IgD-negative memory B cell (primary cell): ENCODE data around the gene LYPLA2. TPM values are rescaled to one million over a fixed set of nuclear protein-coding genes. Genes with fewer than 3 reads are reported as not detected.
"Not testable (repeated sequence)": the region's sequence is repeated elsewhere in the genome, so short reads cannot be mapped to it uniquely, and the experiment has no call there.

ENCODE experiments used
- H3K27ac Mint-ChIP-seq, 3 donors: one replicate each; pipeline ENCODE4 v1.8.0; 2020 to 2022; ENCODE audit warnings: mild to moderate bottlenecking in 3 of 3, mixed read lengths in 3 of 3, moderate library complexity in 1 of 3
- H3K27me3 Mint-ChIP-seq: one replicate; pipeline ENCODE4 v1.8.0; 2021; ENCODE audit warnings: mixed read lengths
- H3K36me3 Mint-ChIP-seq: one replicate; pipeline ENCODE4 v1.8.0; 2020; ENCODE audit warnings: mild to moderate bottlenecking, mixed read lengths
- H3K4me1 Mint-ChIP-seq, 3 donors: one replicate each; pipeline ENCODE4 v1.8.0; 2020 to 2022; ENCODE audit warnings: mixed read lengths in 3 of 3, mild to moderate bottlenecking in 1 of 3
- H3K4me3 Mint-ChIP-seq, 4 donors: one replicate each; pipeline ENCODE4 v1.8.0; 2020 to 2022; ENCODE audit warnings: mild to moderate bottlenecking in 4 of 4, mixed read lengths in 4 of 4, moderate library complexity in 3 of 4
- H3K9me3 Mint-ChIP-seq, 3 donors: one replicate each; pipeline ENCODE4 v1.8.0; 2020 to 2021; ENCODE audit warnings: mixed read lengths in 3 of 3, mild to moderate bottlenecking in 1 of 3
- polyA plus RNA-seq: library from polyadenylated mRNA; unstranded; fragments of 300-500 nt; fragmentation: Illumina TruSeq; gene quantifications from one replicate; pipeline ENCODE4 v1.2.3, GENCODE V29; 2021

Gene LYPLA2
- polyA plus RNA-seq, 1 donor from 2014 or later = 96.5 TPM

GRCh38 chr1:23802809-23803342, 11.9 kb downstream of the LYPLA2 start:
- H3K27me3 Mint-ChIP-seq, H3K9me3 Mint-ChIP-seq, H3K36me3 Mint-ChIP-seq, H3K4me1 Mint-ChIP-seq: not testable (repeated sequence)
- Mint-ChIP-seq H3K4me3 (peak overlapping the region in 2 of 4 donors; percentile 69 to 74), H3K27ac (peak overlapping the region in 1 of 3 donors; percentile 85)

DNA sequence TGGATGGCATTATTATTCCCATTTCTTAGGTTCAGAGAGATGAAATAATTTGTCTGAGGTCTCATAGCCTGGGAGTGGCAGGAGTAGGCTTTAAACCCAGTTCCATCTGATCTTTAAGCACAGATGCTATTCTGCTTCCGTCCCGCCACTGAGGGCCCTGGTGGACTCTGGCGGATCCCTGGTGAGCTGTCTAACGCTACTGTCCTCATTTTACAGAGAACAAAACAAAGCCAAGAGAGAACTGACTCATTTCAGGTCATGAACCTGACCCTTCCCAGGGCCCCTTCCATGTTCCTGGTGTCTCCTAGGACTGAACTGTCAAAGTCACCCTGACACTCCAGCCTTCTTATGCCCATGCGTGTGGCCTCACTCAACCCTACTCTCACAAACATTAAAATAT, 12.7 kb downstream of the LYPLA2 start:
- Mint-ChIP-seq H3K27ac (peak overlapping the region in 1 of 3 donors; percentile 85), H3K4me3 (peak overlapping the region in 1 of 4 donors; percentile 13)

GRCh38 chr1:23804183-23804835, 13.4 kb downstream of the LYPLA2 start:
- Mint-ChIP-seq H3K27ac (peak overlapping the region in 2 of 3 donors; percentile 20 to 85), H3K27me3 (no peaks in the 10 kb centered on the region), H3K9me3 (no peaks in the 10 kb centered on the region), H3K4me3 (peak overlapping the region in 2 of 4 donors; percentile 5 to 13), H3K36me3 (peaks cover 1% of the 10 kb centered on the region), H3K4me1 (peaks cover 4 to 9% (median 9%) of the 10 kb centered on the region in 3 donors)

More for the DNA sequence above, 12.7 kb downstream of the LYPLA2 start:
- peaks cover 1% of the 10 kb centered on the region for H3K36me3 Mint-ChIP-seq
- no peaks in the 10 kb centered on the region for H3K9me3 Mint-ChIP-seq
- no peaks in the 10 kb centered on the region for H3K27me3 Mint-ChIP-seq
- H3K4me1 Mint-ChIP-seq = peaks cover 4 to 9% (median 9%) of the 10 kb centered on the region in 3 donors

DNA sequence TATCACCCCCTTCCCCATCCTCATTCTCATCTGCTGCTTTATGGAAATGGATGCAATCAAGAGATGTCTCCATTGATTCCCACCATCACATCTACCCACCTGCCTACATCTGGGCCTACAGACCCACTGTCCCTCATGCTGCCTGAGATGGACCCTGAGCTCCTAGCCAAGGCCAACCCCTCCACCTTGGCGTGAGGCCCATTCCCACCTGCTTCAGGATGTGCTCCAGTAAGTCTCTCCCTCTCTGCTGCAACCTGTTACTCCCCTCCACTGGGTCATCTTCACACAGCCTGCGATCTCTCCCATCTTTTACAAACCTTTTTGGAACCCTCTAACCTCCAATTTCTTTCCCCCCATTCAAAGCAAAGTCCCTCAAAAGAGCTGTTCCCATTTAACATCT, 14.1 kb downstream of the LYPLA2 start:
- no peaks in the 10 kb centered on the region for H3K9me3 Mint-ChIP-seq
- H3K4me3 Mint-ChIP-seq = peak overlapping the region in 1 of 4 donors; percentile 13
- peaks cover 7 to 12% (median 9%) of the 10 kb centered on the region in 3 donors for H3K4me1 Mint-ChIP-seq
- H3K36me3 Mint-ChIP-seq = peaks cover 1% of the 10 kb centered on the region
- H3K27me3 Mint-ChIP-seq = no peaks in the 10 kb centered on the region
- peak overlapping the region in 2 of 3 donors; percentile 20 to 22 for H3K27ac Mint-ChIP-seq

DNA sequence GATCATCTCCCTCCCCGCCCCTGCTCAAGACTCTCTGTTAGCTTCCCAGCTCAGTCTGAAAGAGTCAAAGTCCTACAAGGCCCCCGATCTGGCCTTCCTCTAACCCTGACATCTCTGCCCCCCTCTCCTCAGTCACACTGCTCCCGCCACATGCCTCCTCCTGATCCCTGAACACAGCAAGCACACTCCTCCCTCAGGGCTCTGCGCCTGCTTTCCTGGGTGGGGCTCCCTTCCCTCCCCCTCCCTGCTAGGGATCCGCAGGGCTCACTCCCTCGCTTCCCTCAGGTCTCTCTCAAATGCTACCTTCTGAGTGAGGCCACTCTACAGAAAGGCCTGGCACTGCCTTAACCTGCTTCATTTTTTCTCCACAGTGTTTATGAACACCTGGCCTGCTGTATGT, 15.3 kb downstream of the LYPLA2 start:
- Mint-ChIP-seq H3K27ac (no peak overlapping the region), H3K36me3 (peaks cover 1% of the 10 kb centered on the region), H3K27me3 (no peaks in the 10 kb centered on the region)

GRCh38 chr1:23807453-23807852, 16.5 kb downstream of the LYPLA2 start:
- Mint-ChIP-seq H3K36me3 (peaks cover 1% of the 10 kb centered on the region), H3K4me1 (peaks cover 15 to 24% (median 23%) of the 10 kb centered on the region in 3 donors), H3K27me3 (no peaks in the 10 kb centered on the region), H3K9me3 (no peaks in the 10 kb centered on the region), H3K27ac (no peak overlapping the region), H3K4me3 (peak overlapping the region in 1 of 4 donors; percentile 12)

More for the DNA sequence above, 15.3 kb downstream of the LYPLA2 start:
- Mint-ChIP-seq H3K4me1 (peaks cover 11 to 20% (median 18%) of the 10 kb centered on the region in 3 donors), H3K4me3 (peak overlapping the region in 1 of 4 donors; percentile 34), H3K9me3 (no peaks in the 10 kb centered on the region)

DNA sequence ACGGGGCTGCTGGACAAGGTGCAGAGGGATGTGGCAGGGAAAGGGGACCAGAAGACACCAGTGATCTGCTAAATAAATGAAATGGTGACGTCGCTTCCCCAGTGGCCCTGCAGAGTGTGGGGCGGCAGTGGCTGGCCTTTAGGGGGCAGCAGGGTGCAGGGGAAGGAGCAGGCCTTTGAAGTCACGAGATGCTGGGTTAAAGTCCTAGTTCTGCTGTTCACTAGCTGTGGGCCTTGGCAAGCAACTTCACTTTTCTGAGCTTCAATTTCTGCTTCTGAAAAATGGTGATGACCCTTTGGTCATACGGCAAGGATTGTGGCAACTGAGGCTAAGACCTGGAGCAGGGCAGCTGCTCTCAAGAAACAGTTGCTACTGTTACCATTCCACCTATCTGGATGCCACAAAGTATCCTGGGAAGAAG, 18.8 kb downstream of the LYPLA2 start:
- no peaks in the 10 kb centered on the region for H3K9me3 Mint-ChIP-seq
- peaks cover 15 to 26% (median 25%) of the 10 kb centered on the region in 3 donors for H3K4me1 Mint-ChIP-seq
- peak overlapping the region in 1 of 4 donors; percentile 15 for H3K4me3 Mint-ChIP-seq
- H3K27ac Mint-ChIP-seq = peak overlapping the region; percentile 57 to 86 (median 61)
- H3K36me3 Mint-ChIP-seq = peaks cover 2% of the 10 kb centered on the region
- H3K27me3 Mint-ChIP-seq = no peaks in the 10 kb centered on the region

DNA sequence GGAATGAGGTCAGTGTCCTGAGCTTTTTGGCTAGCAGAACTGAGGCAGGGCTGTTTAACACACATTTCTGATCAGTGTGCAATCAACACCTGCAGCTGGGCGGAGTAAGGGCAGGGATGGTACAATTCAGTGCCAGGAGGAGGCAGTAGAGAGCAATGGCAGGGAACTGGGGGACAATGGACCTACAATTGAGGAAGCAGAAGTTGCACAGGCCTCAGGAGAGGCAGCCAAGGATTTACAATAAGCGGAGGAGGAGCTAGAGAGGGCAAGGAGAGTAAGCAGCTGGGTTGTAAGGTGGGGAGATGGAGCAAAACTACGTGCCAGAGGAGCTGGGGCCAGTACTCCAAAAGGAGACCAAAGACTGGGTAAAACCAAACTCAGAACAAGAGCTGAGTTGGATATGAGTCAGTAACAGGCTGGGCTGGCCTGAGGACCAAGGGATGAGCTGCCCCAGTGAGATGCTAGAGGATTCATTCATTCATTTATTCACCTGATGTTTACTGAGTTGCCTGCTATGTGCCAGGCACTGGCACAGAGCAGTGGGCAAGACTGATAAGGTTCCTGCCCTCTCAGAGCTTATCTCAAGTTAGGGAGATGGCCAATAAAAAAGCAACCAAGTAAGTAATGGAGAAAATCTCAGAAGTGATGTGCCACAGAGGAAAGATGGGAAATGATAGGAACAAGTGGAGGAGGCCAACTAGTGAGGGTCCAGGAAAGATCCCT, 20.0 kb downstream of the LYPLA2 start:
- peak overlapping the region; percentile 10 to 41 (median 31) for H3K27ac Mint-ChIP-seq
- H3K4me3 Mint-ChIP-seq = peak overlapping the region in 1 of 4 donors; percentile 6
- H3K27me3 Mint-ChIP-seq = no peaks in the 10 kb centered on the region
- H3K9me3 Mint-ChIP-seq = no peaks in the 10 kb centered on the region
- H3K4me1 Mint-ChIP-seq = peaks cover 15 to 25% (median 22%) of the 10 kb centered on the region in 3 donors
- H3K36me3 Mint-ChIP-seq = peaks cover 2% of the 10 kb centered on the region

GRCh38 chr1:23814016-23814415, 23.1 kb downstream of the LYPLA2 start:
- Mint-ChIP-seq H3K27me3 (no peaks in the 10 kb centered on the region), H3K4me3 (no peak overlapping the region), H3K4me1 (peaks cover 15 to 25% (median 25%) of the 10 kb centered on the region in 3 donors), H3K27ac (no peak overlapping the region), H3K36me3 (peaks cover 6% of the 10 kb centered on the region), H3K9me3 (no peaks in the 10 kb centered on the region)

DNA sequence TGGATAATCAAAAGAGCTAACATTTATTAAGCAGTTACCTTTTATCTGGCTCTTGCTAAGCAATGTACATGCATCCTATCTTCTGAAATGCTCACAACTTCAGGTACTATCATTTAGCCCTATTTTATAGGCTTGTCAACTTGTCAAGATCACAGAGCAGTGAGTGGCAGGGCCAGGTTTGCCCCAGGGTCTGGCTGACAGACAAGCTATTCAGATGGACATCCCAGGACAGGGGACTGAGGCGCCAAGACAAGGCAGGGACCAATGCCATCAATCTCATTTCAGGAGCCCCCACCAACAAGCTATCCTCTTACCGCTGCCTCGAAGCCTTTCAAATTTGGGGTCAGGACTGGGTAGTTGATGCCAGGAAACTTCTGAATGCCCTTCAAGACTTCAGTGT, 25.4 kb downstream of the LYPLA2 start:
- H3K9me3 Mint-ChIP-seq = no peaks in the 10 kb centered on the region
- no peak overlapping the region for H3K4me3 Mint-ChIP-seq
- H3K4me1 Mint-ChIP-seq = peaks cover 4 to 9% (median 7%) of the 10 kb centered on the region in 3 donors
- H3K27me3 Mint-ChIP-seq = no peaks in the 10 kb centered on the region
- H3K27ac Mint-ChIP-seq = no peak overlapping the region
- H3K36me3 Mint-ChIP-seq = peaks cover 6% of the 10 kb centered on the region

DNA sequence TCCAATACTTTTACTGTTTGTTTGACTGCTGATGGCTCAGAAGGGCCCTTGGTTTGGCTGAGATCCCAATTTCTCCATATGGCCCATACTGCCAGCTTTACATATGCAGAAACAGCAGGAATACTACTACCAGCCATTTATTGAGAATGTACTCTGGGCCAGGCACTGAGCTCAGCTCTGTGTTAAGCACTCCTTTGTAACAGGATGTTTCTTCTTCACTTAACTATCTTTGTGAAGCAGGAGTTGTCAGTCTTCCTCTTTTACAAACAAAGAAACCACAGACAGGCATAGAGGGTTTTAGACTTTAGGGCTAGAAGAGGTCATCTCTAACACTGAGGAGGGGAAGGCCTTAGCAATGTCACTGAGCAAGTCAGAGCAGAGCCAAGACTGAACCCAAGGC, 26.0 kb downstream of the LYPLA2 start:
- Mint-ChIP-seq H3K36me3 (peaks cover 6% of the 10 kb centered on the region), H3K4me1 (peaks cover 0 to 7% (median 5%) of the 10 kb centered on the region in 3 donors), H3K27me3 (no peaks in the 10 kb centered on the region), H3K27ac (peak overlapping the region in 1 of 3 donors; percentile 39), H3K4me3 (no peak overlapping the region), H3K9me3 (no peaks in the 10 kb centered on the region)

DNA sequence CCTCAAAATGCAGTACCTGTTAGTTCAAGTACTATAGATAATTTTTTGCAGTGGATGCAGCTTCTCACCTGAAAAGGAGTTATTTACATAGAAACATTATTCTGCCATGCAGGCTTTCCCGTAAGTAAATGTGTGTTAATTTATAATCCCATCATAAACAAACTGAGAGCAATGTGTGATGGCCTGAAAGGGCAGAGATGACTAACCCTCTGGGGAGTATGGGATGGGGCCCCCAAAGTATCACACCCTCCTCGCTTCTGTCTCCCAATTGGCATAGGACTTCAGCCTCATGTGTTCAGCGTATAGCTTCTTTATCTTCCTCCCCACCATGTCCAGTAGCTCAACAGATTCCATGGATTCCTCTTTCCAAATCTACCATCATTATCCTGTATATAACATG, 26.7 kb downstream of the LYPLA2 start:
- Mint-ChIP-seq H3K27ac (no peak overlapping the region), H3K27me3 (no peaks in the 10 kb centered on the region), H3K4me3 (no peak overlapping the region), H3K4me1 (peaks cover 0 to 7% (median 3%) of the 10 kb centered on the region in 3 donors), H3K36me3 (peaks cover 6% of the 10 kb centered on the region), H3K9me3 (no peaks in the 10 kb centered on the region)

GRCh38 chr1:23823767-23824166, 32.8 kb downstream of the LYPLA2 start:
- H3K9me3 Mint-ChIP-seq = no peaks in the 10 kb centered on the region
- H3K27me3 Mint-ChIP-seq = no peaks in the 10 kb centered on the region
- H3K4me3 Mint-ChIP-seq = peak overlapping the region; percentile 34 to 100 (median 86)
- H3K4me1 Mint-ChIP-seq = peaks cover 11 to 20% (median 19%) of the 10 kb centered on the region in 3 donors
- H3K36me3 Mint-ChIP-seq = peaks cover 2% of the 10 kb centered on the region
- H3K27ac Mint-ChIP-seq = peak overlapping the region in 1 of 3 donors; percentile 70

DNA sequence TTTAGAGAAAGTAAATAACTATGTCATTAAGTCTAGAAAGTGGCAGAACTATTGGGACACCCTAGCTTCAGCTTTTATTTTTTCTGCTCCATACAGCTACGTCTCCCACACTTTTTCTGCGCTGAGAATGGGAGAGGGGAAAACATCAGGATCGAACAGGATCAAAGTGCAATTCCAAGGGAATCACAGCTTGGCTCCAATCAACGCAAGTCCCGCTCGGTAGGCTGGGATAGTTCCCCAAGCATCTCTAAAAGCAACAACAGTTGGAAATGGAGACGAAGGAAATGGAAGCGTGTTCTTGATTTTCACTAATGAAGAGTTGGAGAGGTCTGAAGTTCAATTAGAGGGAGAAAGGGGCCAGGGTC, 33.7 kb downstream of the LYPLA2 start:
- peaks cover 2% of the 10 kb centered on the region for H3K36me3 Mint-ChIP-seq
- H3K9me3 Mint-ChIP-seq = no peaks in the 10 kb centered on the region
- H3K27ac Mint-ChIP-seq = peak overlapping the region; percentile 70 to 98 (median 98)
- H3K4me3 Mint-ChIP-seq = peak overlapping the region; percentile 95 to 100 (median 98)
- H3K4me1 Mint-ChIP-seq = peaks cover 11 to 20% (median 19%) of the 10 kb centered on the region in 3 donors
- H3K27me3 Mint-ChIP-seq = no peaks in the 10 kb centered on the region
